ENCODE results near the gene CAPN15. TPM values are rescaled to one million over a fixed set of nuclear protein-coding genes. Genes with fewer than 3 reads are reported as not detected.

CAPN15 gene
- total RNA-seq, 1 experiment from 2014 or later: 91.2 TPM

GRCh38 chr16:593807-594206, 66.3 kb downstream of the CAPN15 start:
- TF ChIP-seq EZH2 (IDR thresholded peaks at IDR 0.05; ENCODE audit: borderline replicate concordance, low read depth, low read length, poor library complexity, severe bottlenecking): no peak
- TF ChIP-seq CTCF (conservative IDR thresholded peaks at IDR 0.05; ENCODE audit: low read depth, low read length): no peak
- CTCF ChIA-PET: no interaction called here
- no peak overlapping the region for H3K27ac ChIP-seq (ENCODE audit: low read depth, low read length, poor library complexity, severe bottlenecking)
- DNase-seq (ENCODE audit: low spot score): no peak
- H3K4me3 ChIP-seq (ENCODE audit: low read depth, low read length, poor library complexity, severe bottlenecking): no peak overlapping the region
- POLR2A ChIA-PET (ENCODE audit: low non-redundant PET): no interaction called here
- peaks cover 5% of the 10 kb centered on the region for H3K36me3 ChIP-seq (ENCODE audit: insufficient read depth, low read length, poor library complexity, severe bottlenecking)
- peaks cover 8% of the 10 kb centered on the region for H3K4me1 ChIP-seq (ENCODE audit: insufficient read depth, low read length, poor library complexity, severe bottlenecking)
- intact Hi-C loops (cut with micrococcal nuclease; ENCODE audit: unreplicated experiment): no loop called here
- no TSS peak for BruUV-seq (replicated peaks)
- no peaks in the 10 kb centered on the region for H3K9me3 ChIP-seq (ENCODE audit: low read depth, low read length, poor library complexity, severe bottlenecking)
- no peaks in the 10 kb centered on the region for H3K27me3 ChIP-seq (replicated peaks; ENCODE audit: insufficient read depth, low read depth, low read length, poor library complexity)

- H3K4me1 ChIP-seq (ENCODE audit: insufficient read depth, low read length, poor library complexity, severe bottlenecking): peaks cover 8% of the 10 kb centered on the region
- H3K27me3 ChIP-seq (replicated peaks; ENCODE audit: insufficient read depth, low read depth, low read length, poor library complexity): no peaks in the 10 kb centered on the region
- intact Hi-C loops (cut with micrococcal nuclease; ENCODE audit: unreplicated experiment): no loop called here
- H3K9me3 ChIP-seq (ENCODE audit: low read depth, low read length, poor library complexity, severe bottlenecking): no peaks in the 10 kb centered on the region
- DNase-seq (ENCODE audit: low spot score): no peak
- no peak overlapping the region for H3K27ac ChIP-seq (ENCODE audit: low read depth, low read length, poor library complexity, severe bottlenecking)
- H3K4me3 ChIP-seq (ENCODE audit: low read depth, low read length, poor library complexity, severe bottlenecking): no peak overlapping the region
- CTCF ChIA-PET: interaction anchor here (0.7 kb wide), 1 partner anchor 233 kb away, joined by 3 read pairs; no protein-coding TSS in a partner anchor
- no TSS peak for BruUV-seq (replicated peaks)
- POLR2A ChIA-PET (ENCODE audit: low non-redundant PET): no interaction called here
- TF ChIP-seq CTCF (conservative IDR thresholded peaks at IDR 0.05; ENCODE audit: low read depth, low read length): no peak
- no peak for TF ChIP-seq EZH2 (IDR thresholded peaks at IDR 0.05; ENCODE audit: borderline replicate concordance, low read depth, low read length, poor library complexity, severe bottlenecking)
- H3K36me3 ChIP-seq (ENCODE audit: insufficient read depth, low read length, poor library complexity, severe bottlenecking): peaks cover 5% of the 10 kb centered on the region
These were observed 67.6 kb downstream of the CAPN15 start for GRCh38 chr16:595094-595528.

GRCh38 chr16:595942-596735, 68.6 kb downstream of the CAPN15 start:
- Histone ChIP-seq H3K36me3 (ENCODE audit: insufficient read depth, low read length, poor library complexity, severe bottlenecking) (peaks cover 5% of the 10 kb centered on the region), H3K27me3 (replicated peaks; ENCODE audit: insufficient read depth, low read depth, low read length, poor library complexity) (no peaks in the 10 kb centered on the region), H3K4me3 (ENCODE audit: low read depth, low read length, poor library complexity, severe bottlenecking) (no peak overlapping the region), H3K4me1 (ENCODE audit: insufficient read depth, low read length, poor library complexity, severe bottlenecking) (peaks cover 2% of the 10 kb centered on the region), H3K9me3 (ENCODE audit: low read depth, low read length, poor library complexity, severe bottlenecking) (no peaks in the 10 kb centered on the region), H3K27ac (ENCODE audit: low read depth, low read length, poor library complexity, severe bottlenecking) (no peak overlapping the region)
- DNase-seq (ENCODE audit: low spot score): no peak
- CTCF ChIA-PET: interaction anchor here (0.7 kb wide), 1 partner anchor 234 kb away, joined by 3 read pairs; no protein-coding TSS in a partner anchor
- POLR2A ChIA-PET (ENCODE audit: low non-redundant PET): no interaction called here
- TF ChIP-seq CTCF (conservative IDR thresholded peaks at IDR 0.05; ENCODE audit: low read depth, low read length) (no peak), EZH2 (IDR thresholded peaks at IDR 0.05; ENCODE audit: borderline replicate concordance, low read depth, low read length, poor library complexity, severe bottlenecking) (no peak)
- intact Hi-C loops (cut with micrococcal nuclease; ENCODE audit: unreplicated experiment): no loop called here
- no TSS peak for BruUV-seq (replicated peaks)

Measured in A673 (cell line).